Panc1 (cell line): ENCODE results near the gene TMEM239. TPM values are rescaled to one million over a fixed set of nuclear protein-coding genes. Genes with fewer than 3 reads are reported as not detected.

Source experiments
- ATAC-seq: fragments of 200-7000 bp; cut with Tn5 transposase; 2 replicates; pipeline ENCODE4 v1.9.1; 2020; ENCODE audit warnings: mild to moderate bottlenecking, moderate library complexity
- BruUV-seq: library from RNA; stranded (reverse); fragments of 400-500 nt; replicated peaks from 2 replicates; lab custom pipeline; 2021; lab: Mats Ljungman, UMichigan
- CTCF ChIA-PET: fragments of 300-600 bp; sonication (Branson Sonifier 250); formaldehyde crosslinking; loops from one replicate; lab custom pipeline; 2022; ENCODE audit warnings: antibody characterized with exemption; lab: Charles Lee
- POLR2A ChIA-PET: fragments of 300-600 bp; sonication (Branson Sonifier 250); formaldehyde crosslinking; loops from one replicate; lab custom pipeline; 2022; ENCODE audit warnings: antibody characterized with exemption; lab: Charles Lee
- DNase-seq: peaks from one replicate; pipeline ENCODE4 v3.0.0-alpha.2; 2010; ENCODE audit warnings: low read depth, low spot score
- H3K27ac ChIP-seq: 2 replicates; pipeline ENCODE4 v1.5.1; 2011; ENCODE audit warnings: mild to moderate bottlenecking, low read length, inconsistent platforms
- H3K27me3 ChIP-seq: fragments of 200-500 bp; sonication (Bioruptor generic); 2 replicates; pipeline ENCODE4 v1.6.0; 2014; ENCODE audit warnings: low read length, inconsistent platforms; ENCODE audit not compliant: control insufficient read depth, insufficient read depth
- H3K36me3 ChIP-seq: fragments of 200-500 bp; sonication (Bioruptor generic); 2 replicates; pipeline ENCODE4 v1.5.1; 2014; ENCODE audit warnings: inconsistent platforms, mild to moderate bottlenecking, low read length, moderate library complexity; ENCODE audit not compliant: control insufficient read depth, insufficient read depth
- H3K4me1 ChIP-seq: 2 replicates; pipeline ENCODE4 v1.5.1; 2011; ENCODE audit warnings: inconsistent platforms, mild to moderate bottlenecking, low read length, moderate library complexity; ENCODE audit not compliant: control insufficient read depth, insufficient read depth
- H3K4me3 ChIP-seq, 2 experiments: 2 replicates each; pipeline ENCODE4 v1.5.1; 2011 to 2012; ENCODE audit warnings: low read depth in 2 of 2, low read length in 2 of 2, mild to moderate bottlenecking in 2 of 2, inconsistent platforms in 1 of 2, moderate library complexity in 1 of 2
- H3K9me3 ChIP-seq: fragments of 200-500 bp; sonication (Bioruptor generic); 2 replicates; pipeline ENCODE4 v1.5.1; 2014; ENCODE audit warnings: low read depth, mild to moderate bottlenecking, inconsistent platforms, low read length, moderate library complexity; ENCODE audit not compliant: control insufficient read depth, insufficient read depth
- POLR2AphosphoS5 ChIP-seq: IDR thresholded peaks from 2 replicates; pipeline ENCODE4 v1.6.1; 2012; ENCODE audit warnings: mild to moderate bottlenecking, low read depth, low read length, moderate library complexity
- SIN3A ChIP-seq: IDR thresholded peaks from 2 replicates; pipeline ENCODE4 v1.6.1; 2012; ENCODE audit warnings: low read depth, mild to moderate bottlenecking, low read length, moderate library complexity, borderline replicate concordance; ENCODE audit not compliant: insufficient read depth
- TCF7L2 ChIP-seq: IDR thresholded peaks from 2 replicates; pipeline ENCODE4 v1.6.1; 2011; ENCODE audit warnings: mild to moderate bottlenecking, low read depth, low read length, inconsistent platforms
- in situ Hi-C: cut with HindIII; loops from 2 replicates; pipeline ENCODE4 v1.10.0; 2016; ENCODE audit warnings: low sequenced_read_pairs, low pct_unique_long_range_greater_than_20kb
- intact Hi-C: fragments of 100-400 bp; cut with micrococcal nuclease; formaldehyde crosslinking; loops from one replicate; pipeline ENCODE4 v1.10.0; 2022; ENCODE audit not compliant: unreplicated experiment
- total RNA-seq: library from RNA; stranded (reverse); gene quantifications from one replicate; pipeline ENCODE4 v1.2.1, GENCODE V29; 2021; ENCODE audit not compliant: unreplicated experiment
- TF ChIP-seq, protein P1 (sequence below): fragments of 450-650 bp; IDR thresholded peaks from 2 replicates; pipeline ENCODE4 v1.5.1; 2017; ENCODE audit warnings: mild to moderate bottlenecking
- TF ChIP-seq, protein P2 (sequence below), 2 experiments: IDR thresholded peaks; 2 replicates each; pipeline ENCODE4 v1.6.1; 2011 to 2012; ENCODE audit warnings: low read depth in 2 of 2, control low read depth in 1 of 2, low read length in 1 of 2, mild to moderate bottlenecking in 1 of 2, moderate library complexity in 1 of 2; ENCODE audit not compliant: insufficient read depth in 1 of 2

The TMEM239 gene
- total RNA-seq, 1 experiment from 2014 or later, result not detected

DNA sequence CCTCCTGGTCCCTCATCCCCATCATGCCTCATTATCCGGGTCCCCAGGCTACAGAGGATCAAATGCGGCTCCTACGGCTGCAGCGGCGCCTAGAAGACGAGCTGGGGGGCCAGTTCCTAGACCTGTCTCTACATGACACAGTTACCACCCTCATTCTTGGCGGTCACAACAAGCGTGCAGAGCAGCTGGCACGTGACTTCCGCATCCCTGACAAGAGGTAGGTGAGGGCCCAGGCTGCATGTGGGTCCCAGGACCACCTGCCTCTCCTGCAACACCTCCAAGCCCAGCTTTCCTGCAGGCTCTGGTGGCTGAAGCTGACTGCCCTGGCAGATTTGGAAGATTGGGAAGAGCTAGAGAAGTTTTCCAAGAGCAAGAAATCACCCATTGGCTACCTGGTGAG lies 48.9 kb downstream of the TMEM239 start:
- no peak for ATAC-seq
- H3K27me3 ChIP-seq, result no peaks in the 10 kb centered on the region

DNA sequence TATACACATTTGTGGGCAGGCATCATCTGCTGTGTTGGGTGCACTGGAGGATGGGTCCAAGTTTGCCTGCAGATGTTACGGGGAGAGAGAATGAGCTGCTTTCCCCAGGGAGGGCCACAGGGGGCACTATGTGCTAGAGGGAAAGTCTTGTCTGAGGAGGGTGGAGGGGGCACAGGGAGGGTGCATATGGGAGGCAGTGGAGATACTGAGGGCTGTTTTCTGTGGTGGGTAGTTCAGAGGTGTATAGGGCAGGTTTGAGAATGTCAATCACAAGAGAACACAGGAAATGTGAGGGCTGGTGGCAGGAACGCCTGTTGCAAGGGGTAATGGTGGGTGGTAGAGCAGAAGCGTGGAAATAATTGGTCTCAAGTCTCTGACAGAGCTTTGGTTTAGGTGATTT lies 49.5 kb downstream of the TMEM239 start:
- ATAC-seq, result no peak
- BruUV-seq, result no TSS peak
- H3K36me3 ChIP-seq, result no peaks in the 10 kb centered on the region
- ChIA-PET CTCF (no interaction called here), POLR2A (no interaction called here)
- no peaks in the 10 kb centered on the region for H3K27me3 ChIP-seq
- peaks cover 12% of the 10 kb centered on the region for H3K4me1 ChIP-seq
- TF ChIP-seq, protein P1, sequence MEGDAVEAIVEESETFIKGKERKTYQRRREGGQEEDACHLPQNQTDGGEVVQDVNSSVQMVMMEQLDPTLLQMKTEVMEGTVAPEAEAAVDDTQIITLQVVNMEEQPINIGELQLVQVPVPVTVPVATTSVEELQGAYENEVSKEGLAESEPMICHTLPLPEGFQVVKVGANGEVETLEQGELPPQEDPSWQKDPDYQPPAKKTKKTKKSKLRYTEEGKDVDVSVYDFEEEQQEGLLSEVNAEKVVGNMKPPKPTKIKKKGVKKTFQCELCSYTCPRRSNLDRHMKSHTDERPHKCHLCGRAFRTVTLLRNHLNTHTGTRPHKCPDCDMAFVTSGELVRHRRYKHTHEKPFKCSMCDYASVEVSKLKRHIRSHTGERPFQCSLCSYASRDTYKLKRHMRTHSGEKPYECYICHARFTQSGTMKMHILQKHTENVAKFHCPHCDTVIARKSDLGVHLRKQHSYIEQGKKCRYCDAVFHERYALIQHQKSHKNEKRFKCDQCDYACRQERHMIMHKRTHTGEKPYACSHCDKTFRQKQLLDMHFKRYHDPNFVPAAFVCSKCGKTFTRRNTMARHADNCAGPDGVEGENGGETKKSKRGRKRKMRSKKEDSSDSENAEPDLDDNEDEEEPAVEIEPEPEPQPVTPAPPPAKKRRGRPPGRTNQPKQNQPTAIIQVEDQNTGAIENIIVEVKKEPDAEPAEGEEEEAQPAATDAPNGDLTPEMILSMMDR, result no peak
- no peak for TF ChIP-seq SIN3A
- no peak for TF ChIP-seq TCF7L2
- no peak for TF ChIP-seq POLR2AphosphoS5
- TF ChIP-seq, protein P2, sequence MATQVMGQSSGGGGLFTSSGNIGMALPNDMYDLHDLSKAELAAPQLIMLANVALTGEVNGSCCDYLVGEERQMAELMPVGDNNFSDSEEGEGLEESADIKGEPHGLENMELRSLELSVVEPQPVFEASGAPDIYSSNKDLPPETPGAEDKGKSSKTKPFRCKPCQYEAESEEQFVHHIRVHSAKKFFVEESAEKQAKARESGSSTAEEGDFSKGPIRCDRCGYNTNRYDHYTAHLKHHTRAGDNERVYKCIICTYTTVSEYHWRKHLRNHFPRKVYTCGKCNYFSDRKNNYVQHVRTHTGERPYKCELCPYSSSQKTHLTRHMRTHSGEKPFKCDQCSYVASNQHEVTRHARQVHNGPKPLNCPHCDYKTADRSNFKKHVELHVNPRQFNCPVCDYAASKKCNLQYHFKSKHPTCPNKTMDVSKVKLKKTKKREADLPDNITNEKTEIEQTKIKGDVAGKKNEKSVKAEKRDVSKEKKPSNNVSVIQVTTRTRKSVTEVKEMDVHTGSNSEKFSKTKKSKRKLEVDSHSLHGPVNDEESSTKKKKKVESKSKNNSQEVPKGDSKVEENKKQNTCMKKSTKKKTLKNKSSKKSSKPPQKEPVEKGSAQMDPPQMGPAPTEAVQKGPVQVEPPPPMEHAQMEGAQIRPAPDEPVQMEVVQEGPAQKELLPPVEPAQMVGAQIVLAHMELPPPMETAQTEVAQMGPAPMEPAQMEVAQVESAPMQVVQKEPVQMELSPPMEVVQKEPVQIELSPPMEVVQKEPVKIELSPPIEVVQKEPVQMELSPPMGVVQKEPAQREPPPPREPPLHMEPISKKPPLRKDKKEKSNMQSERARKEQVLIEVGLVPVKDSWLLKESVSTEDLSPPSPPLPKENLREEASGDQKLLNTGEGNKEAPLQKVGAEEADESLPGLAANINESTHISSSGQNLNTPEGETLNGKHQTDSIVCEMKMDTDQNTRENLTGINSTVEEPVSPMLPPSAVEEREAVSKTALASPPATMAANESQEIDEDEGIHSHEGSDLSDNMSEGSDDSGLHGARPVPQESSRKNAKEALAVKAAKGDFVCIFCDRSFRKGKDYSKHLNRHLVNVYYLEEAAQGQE (IDR thresholded peaks at IDR 0.05; ENCODE audit: insufficient read depth in 1 of 2, low read depth in 2 of 2, low read length in 1 of 2), result no peak
- intact Hi-C loops, result no loop called here
- DNase-seq, result no peak
- in situ Hi-C loops, result no loop called here
- H3K27ac ChIP-seq, result no peak overlapping the region
- H3K9me3 ChIP-seq, result no peaks in the 10 kb centered on the region
- no peak overlapping the region for H3K4me3 ChIP-seq

More for the DNA sequence above, 48.9 kb downstream of the TMEM239 start:
- H3K36me3 ChIP-seq, result no peaks in the 10 kb centered on the region
- in situ Hi-C loops (no loop called here), intact Hi-C loops (no loop called here)
- H3K4me1 ChIP-seq, result peaks cover 7% of the 10 kb centered on the region; the same call in 1 of the 2 replicates
- H3K9me3 ChIP-seq, result no peaks in the 10 kb centered on the region
- no TSS peak for BruUV-seq
- CTCF ChIA-PET, result interaction anchor here (0.6 kb wide), 1 partner anchor 159 kb away, joined by 3 read pairs; no protein-coding TSS in a partner anchor
- no peak overlapping the region for H3K27ac ChIP-seq
- POLR2A ChIA-PET, result no interaction called here
- TF ChIP-seq, protein P2 (IDR thresholded peaks at IDR 0.05; ENCODE audit: insufficient read depth in 1 of 2, low read depth in 2 of 2, low read length in 1 of 2), result no peak
- TF ChIP-seq TCF7L2 (no peak), POLR2AphosphoS5 (no peak), SIN3A (no peak)
- TF ChIP-seq, protein P1, result no peak
- H3K4me3 ChIP-seq, result no peak overlapping the region
- no peak for DNase-seq
